AG04450 (cell line): Measurements from ENCODE around the gene SPP2. TPM values are rescaled to one million over a fixed set of nuclear protein-coding genes. Genes with fewer than 3 reads are reported as not detected.

Experiments used
- CTCF ChIA-PET: fragments of 300-600, 350-600 bp; formaldehyde crosslinking; extraction: SDS; loops from one replicate; lab custom pipeline; 2022; ENCODE audit warnings: antibody characterized with exemption, inconsistent platforms; lab: Charles Lee
- POLR2A ChIA-PET: fragments of 350-600 bp; formaldehyde crosslinking; extraction: SDS; loops from one replicate; lab custom pipeline; 2021; ENCODE audit warnings: antibody characterized with exemption, inconsistent platforms; lab: Yijun Ruan, JAX
- DNase-seq: peaks from one replicate; pipeline ENCODE4 v3.0.0-alpha.2; 2011; ENCODE audit warnings: low read depth, low spot score
- H3K27ac ChIP-seq: one replicate; pipeline ENCODE4 v1.5.1; 2012; ENCODE audit warnings: low read depth, low read length, control low read depth
- H3K27me3 ChIP-seq: one replicate; pipeline ENCODE4 v1.6.0; 2012; ENCODE audit warnings: low read length; ENCODE audit not compliant: control insufficient read depth, insufficient read depth
- H3K4me3 ChIP-seq: 2 replicates; pipeline ENCODE4 v1.5.1; 2011; ENCODE audit warnings: mild to moderate bottlenecking, low read depth, low read length, control low read depth
- H3K9me3 ChIP-seq: 2 replicates; pipeline ENCODE4 v1.5.1; 2012; ENCODE audit warnings: low read length; ENCODE audit not compliant: control insufficient read depth, insufficient read depth
- CTCF ChIP-seq: IDR thresholded peaks from 2 replicates; pipeline ENCODE4 v1.5.1; 2011; ENCODE audit warnings: low read depth, low read length, control low read depth, inconsistent platforms
- polyA plus RNA-seq: library from polyadenylated mRNA; depleted of rRNA; stranded (reverse); fragments of >200 nt; gene quantifications from 2 replicates; pipeline ENCODE4 v1.2.3, GENCODE V29; 2011; rRNA removed

The SPP2 gene
- polyA plus RNA-seq, 1 experiment = not detected

DNA sequence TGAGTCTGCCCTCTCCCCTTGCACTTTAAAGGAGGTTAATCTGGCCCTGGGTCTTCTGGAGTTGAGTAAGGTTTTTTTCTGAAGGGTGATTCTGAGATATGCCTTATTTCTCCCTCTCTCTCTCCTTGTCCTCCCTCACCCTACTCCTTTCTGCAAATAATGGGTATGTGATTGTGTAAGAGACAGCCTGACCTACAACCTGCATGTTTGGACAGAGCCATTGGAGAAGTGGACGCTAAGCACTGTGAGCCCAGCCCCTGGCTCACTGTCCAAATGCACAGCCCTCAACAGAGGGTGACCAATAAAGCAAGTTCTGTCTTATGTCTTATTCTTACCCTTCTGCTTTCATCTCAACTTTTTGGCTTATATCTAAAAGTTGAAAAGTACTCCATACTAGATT is 71.5 kb downstream of the SPP2 start:
- no peak overlapping the region for H3K27ac ChIP-seq
- POLR2A ChIA-PET = no interaction called here
- TF ChIP-seq CTCF = no peak

GRCh38 chr2:234125451-234126145 is 75.1 kb downstream of the SPP2 start:
- POLR2A ChIA-PET = interaction anchor here (0.7 kb wide), 1 partner anchor 372 kb away, joined by 4 read pairs; no protein-coding TSS in a partner anchor
- CTCF ChIA-PET = no interaction called here
- H3K9me3 ChIP-seq = no peaks in the 10 kb centered on the region
- no peak for TF ChIP-seq CTCF
- no peak overlapping the region for H3K27ac ChIP-seq
- peaks cover 10% of the 10 kb centered on the region for H3K27me3 ChIP-seq
- H3K4me3 ChIP-seq = no peak overlapping the region
- DNase-seq = no peak

More for the DNA sequence above, 71.5 kb downstream of the SPP2 start:
- Histone ChIP-seq H3K4me3 (no peak overlapping the region), H3K27me3 (peaks cover 14% of the 10 kb centered on the region), H3K9me3 (no peaks in the 10 kb centered on the region; the same call in 1 of the 2 replicates)
- CTCF ChIA-PET = no interaction called here
- no peak for DNase-seq

- H3K27ac ChIP-seq = no peak overlapping the region
- H3K9me3 ChIP-seq = no peaks in the 10 kb centered on the region
- no peak overlapping the region for H3K4me3 ChIP-seq
- CTCF ChIA-PET = no interaction called here
- POLR2A ChIA-PET = interaction anchor here (0.7 kb wide), 1 partner anchor 371 kb away, joined by 4 read pairs; no protein-coding TSS in a partner anchor
- H3K27me3 ChIP-seq = peaks cover 12% of the 10 kb centered on the region
- TF ChIP-seq CTCF = no peak
- DNase-seq = no peak
Measured at GRCh38 chr2:234126146-234126470, 75.6 kb downstream of the SPP2 start.

Other genes with a start within 250 kb of the SPP2 start
- gene HJURP, start 196.2 kb upstream of the SPP2 start, polyA plus RNA-seq = 11.3 and 12.2 TPM in 2 replicates
- gene TRPM8, start 133.3 kb upstream of the SPP2 start, polyA plus RNA-seq = 0.11 TPM in 1 of 2 replicates, not detected in the other